Keratinocyte (primary cell): ENCODE measurements around the gene TMEM178A. TPM values are rescaled to one million over a fixed set of nuclear protein-coding genes. Genes with fewer than 3 reads are reported as not detected.

Source experiments
- DNase-seq: peaks from one replicate; pipeline ENCODE4 v3.0.0-alpha.2; 2011; ENCODE audit warnings: low read depth, missing footprints, low spot score
- FAIRE-seq: peaks from 2 replicates; lab custom pipeline; 2011; peaks lifted over from hg19 to GRCh38; lab: Jason Lieb, UNC
- H2AFZ ChIP-seq: 2 replicates; pipeline ENCODE4 v1.6.0; 2012; ENCODE audit warnings: low read length, control low read depth, inconsistent platforms; ENCODE audit not compliant: control insufficient read depth
- H3K27ac ChIP-seq: 2 replicates; pipeline ENCODE4 v1.5.1; 2011; ENCODE audit warnings: low read length; ENCODE audit not compliant: control insufficient read depth, insufficient read depth
- H3K27me3 ChIP-seq: 3 replicates; pipeline ENCODE4 v1.6.0; 2011; ENCODE audit warnings: low read length; ENCODE audit not compliant: control insufficient read depth, insufficient read depth; ENCODE audit errors: extremely low read depth
- H3K36me3 ChIP-seq, 2 experiments: 2 replicates in 1 of 2; 3 replicates in 1 of 2; pipeline ENCODE4 v1.5.1; 2011; ENCODE audit warnings: low read length in 2 of 2, mild to moderate bottlenecking in 1 of 2; ENCODE audit not compliant: control insufficient read depth in 2 of 2, insufficient read depth in 2 of 2; ENCODE audit errors: extremely low read depth in 1 of 2
- H3K4me1 ChIP-seq: 3 replicates; pipeline ENCODE4 v1.5.1; 2011; ENCODE audit warnings: low read length; ENCODE audit not compliant: control insufficient read depth, insufficient read depth; ENCODE audit errors: extremely low read depth
- H3K4me2 ChIP-seq: 3 replicates; pipeline ENCODE4 v1.6.0; 2011; ENCODE audit warnings: low read depth, low read length; ENCODE audit not compliant: control insufficient read depth, insufficient read depth; ENCODE audit errors: extremely low read depth
- H3K4me3 ChIP-seq, 3 experiments: fragments of 200-600 bp in 1 of 3; sonication (generic) in 1 of 3; 2 replicates in 2 of 3; 3 replicates in 1 of 3; pipeline ENCODE4 v1.5.1; 2011 to 2016; ENCODE audit warnings: low read length in 3 of 3, mild to moderate bottlenecking in 3 of 3, control low read depth in 2 of 3, inconsistent platforms in 1 of 3, low read depth in 1 of 3, mixed read lengths in 1 of 3, mixed run types in 1 of 3, moderate library complexity in 1 of 3; ENCODE audit not compliant: control insufficient read depth in 2 of 3, insufficient read depth in 2 of 3; ENCODE audit errors: extremely low read depth in 1 of 3
- H3K79me2 ChIP-seq: 2 replicates; pipeline ENCODE4 v1.6.0; 2012; ENCODE audit warnings: low read length; ENCODE audit not compliant: control insufficient read depth, insufficient read depth
- H3K9ac ChIP-seq: 3 replicates; pipeline ENCODE4 v1.6.0; 2011; ENCODE audit warnings: low read length; ENCODE audit not compliant: control insufficient read depth, insufficient read depth; ENCODE audit errors: extremely low read depth
- H3K9me1 ChIP-seq: 3 replicates; pipeline ENCODE4 v1.6.0; 2011; ENCODE audit warnings: low read length; ENCODE audit not compliant: control insufficient read depth, insufficient read depth; ENCODE audit errors: extremely low read depth
- H3K9me3 ChIP-seq: 2 replicates; pipeline ENCODE4 v1.5.1; 2012; ENCODE audit warnings: low read depth, low read length; ENCODE audit not compliant: control insufficient read depth
- H4K20me1 ChIP-seq: 3 replicates; pipeline ENCODE4 v1.6.0; 2011; ENCODE audit warnings: low read length; ENCODE audit not compliant: control insufficient read depth, insufficient read depth; ENCODE audit errors: extremely low read depth
- EZH2 ChIP-seq: IDR thresholded peaks from one replicate; pipeline ENCODE4 v1.6.1; 2012; ENCODE audit warnings: inconsistent platforms, mild to moderate bottlenecking, low read length, moderate library complexity
- dilution Hi-C: fragments of 300-500 bp; cut with MboI; formaldehyde crosslinking; loops from one replicate; pipeline ENCODE4 v1.7.0; 2020; ENCODE audit warnings: low sequenced_read_pairs; ENCODE audit not compliant: extremely low pct_ligation_motif_present
- polyA plus RNA-seq, 5 experiments: library from polyadenylated mRNA; depleted of rRNA in 3 of 5; stranded (reverse) in 3 of 5; stranded (forward) in 1 of 5; unstranded in 1 of 5; fragments of >200 nt; gene quantifications; 1 replicate in 1 of 5; 2 replicates in 3 of 5; 3 replicates in 1 of 5; pipeline versions ENCODE4 v1.2.1 to v1.2.3, GENCODE V29; 2011 to 2012; ENCODE audit warnings: missing spikeins in 2 of 5, low read depth in 1 of 5, low replicate concordance in 1 of 5
- TF ChIP-seq, protein P1 (sequence below), 3 experiments: IDR thresholded peaks in 1 of 3; conservative IDR thresholded peaks in 1 of 3; optimal IDR thresholded peaks in 1 of 3; 2 replicates in 2 of 3; 3 replicates in 1 of 3; pipeline versions ENCODE3 to v1.5.1; 2011; ENCODE audit warnings: low read length in 3 of 3, mild to moderate bottlenecking in 3 of 3, moderate library complexity in 2 of 3, control low read depth in 1 of 3, inconsistent platforms in 1 of 3; ENCODE audit not compliant: insufficient read depth in 2 of 3; ENCODE audit errors: extremely low read depth in 1 of 3

Gene TMEM178A
- polyA plus RNA-seq, 1 donor (not counting 4 experiments of a cell fraction or from before 2014, with no cell fraction given) = 0.07 TPM

DNA sequence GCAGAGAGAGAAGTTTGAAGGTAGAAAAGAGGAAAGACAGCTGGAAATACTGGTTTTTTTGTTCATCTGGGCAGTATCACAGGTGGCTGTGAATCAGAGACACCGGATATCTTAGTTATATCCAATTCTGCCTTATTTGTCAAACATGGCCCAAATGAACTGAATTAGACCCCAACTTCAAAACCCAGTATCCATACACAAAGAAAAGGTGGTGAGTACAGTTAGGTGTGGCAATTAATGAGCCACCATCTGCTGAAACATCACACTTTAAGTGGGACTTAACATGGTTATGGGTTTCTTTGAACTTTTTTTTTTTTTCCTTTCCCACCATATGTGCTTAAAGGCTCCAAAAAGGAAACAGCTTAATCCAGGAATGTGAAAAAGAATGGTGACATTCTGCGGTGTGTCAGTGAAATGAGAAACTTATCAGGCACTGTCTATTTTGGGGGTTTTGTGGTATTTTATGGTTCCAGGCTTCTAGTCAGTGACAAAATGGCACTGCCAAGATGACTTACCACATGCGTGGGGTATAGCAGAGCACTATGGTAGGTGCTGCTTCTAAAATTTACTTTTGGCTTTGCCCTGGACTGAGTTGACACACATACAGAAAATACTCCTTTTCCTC lies 5.0 kb upstream of the TMEM178A start:
- Histone ChIP-seq H4K20me1 (peaks cover 2% of the 10 kb centered on the region), H3K79me2 (no peaks in the 10 kb centered on the region), H3K9ac (no peak overlapping the region), H3K4me2 (no peak overlapping the region), H3K9me1 (no peaks in the 10 kb centered on the region), H3K27me3 (peaks cover 14% of the 10 kb centered on the region), H3K4me1 (no peaks in the 10 kb centered on the region), H3K27ac (no peak overlapping the region), H3K9me3 (no peaks in the 10 kb centered on the region), H2AFZ (no peak overlapping the region), H3K36me3 (no peaks in the 10 kb centered on the region), H3K4me3 (no peak overlapping the region)
- dilution Hi-C loops = no loop called here
- FAIRE-seq (no peak), DNase-seq (no peak)
- no peak for TF ChIP-seq EZH2
- TF ChIP-seq, protein P1, sequence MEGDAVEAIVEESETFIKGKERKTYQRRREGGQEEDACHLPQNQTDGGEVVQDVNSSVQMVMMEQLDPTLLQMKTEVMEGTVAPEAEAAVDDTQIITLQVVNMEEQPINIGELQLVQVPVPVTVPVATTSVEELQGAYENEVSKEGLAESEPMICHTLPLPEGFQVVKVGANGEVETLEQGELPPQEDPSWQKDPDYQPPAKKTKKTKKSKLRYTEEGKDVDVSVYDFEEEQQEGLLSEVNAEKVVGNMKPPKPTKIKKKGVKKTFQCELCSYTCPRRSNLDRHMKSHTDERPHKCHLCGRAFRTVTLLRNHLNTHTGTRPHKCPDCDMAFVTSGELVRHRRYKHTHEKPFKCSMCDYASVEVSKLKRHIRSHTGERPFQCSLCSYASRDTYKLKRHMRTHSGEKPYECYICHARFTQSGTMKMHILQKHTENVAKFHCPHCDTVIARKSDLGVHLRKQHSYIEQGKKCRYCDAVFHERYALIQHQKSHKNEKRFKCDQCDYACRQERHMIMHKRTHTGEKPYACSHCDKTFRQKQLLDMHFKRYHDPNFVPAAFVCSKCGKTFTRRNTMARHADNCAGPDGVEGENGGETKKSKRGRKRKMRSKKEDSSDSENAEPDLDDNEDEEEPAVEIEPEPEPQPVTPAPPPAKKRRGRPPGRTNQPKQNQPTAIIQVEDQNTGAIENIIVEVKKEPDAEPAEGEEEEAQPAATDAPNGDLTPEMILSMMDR (optimal IDR thresholded peaks at IDR 0.05 in 1 of 3, IDR thresholded peaks at IDR 0.05 in 1 of 3, conservative IDR thresholded peaks at IDR 0.05 in 1 of 3; ENCODE audit: extremely low read depth in 1 of 3, insufficient read depth in 2 of 3, low read length in 3 of 3) = no peak

DNA sequence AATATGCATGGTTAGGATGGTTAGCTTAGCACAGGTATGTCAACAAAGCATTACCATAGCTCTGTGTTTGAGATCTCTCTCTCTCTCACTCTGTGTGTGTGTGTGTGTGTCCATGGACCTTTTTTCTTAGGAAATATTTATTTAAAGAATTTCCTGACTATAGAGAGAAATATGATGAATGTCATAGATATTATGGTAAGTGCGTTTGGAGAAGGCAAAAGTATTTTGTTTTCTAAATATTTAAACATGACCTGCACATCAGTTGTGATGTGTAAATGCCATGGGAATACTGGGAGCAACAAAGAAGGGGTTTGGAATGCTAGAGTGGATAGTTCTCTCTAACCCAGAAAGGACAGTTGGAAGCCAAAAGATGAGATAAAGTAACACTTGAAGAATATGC lies 3.9 kb upstream of the TMEM178A start:
- TF ChIP-seq, protein P1 (optimal IDR thresholded peaks at IDR 0.05 in 1 of 3, IDR thresholded peaks at IDR 0.05 in 1 of 3, conservative IDR thresholded peaks at IDR 0.05 in 1 of 3; ENCODE audit: extremely low read depth in 1 of 3, insufficient read depth in 2 of 3, low read length in 3 of 3) = no peak
- TF ChIP-seq EZH2 = no peak

More for the DNA sequence above, 3.9 kb upstream of the TMEM178A start:
- no peaks in the 10 kb centered on the region for H3K36me3 ChIP-seq
- H3K9me3 ChIP-seq = no peaks in the 10 kb centered on the region
- no peak overlapping the region for H3K27ac ChIP-seq
- no peaks in the 10 kb centered on the region for H3K79me2 ChIP-seq
- H3K4me2 ChIP-seq = no peak overlapping the region
- H3K4me3 ChIP-seq = no peak overlapping the region
- H3K9me1 ChIP-seq = no peaks in the 10 kb centered on the region
- no peak overlapping the region for H3K9ac ChIP-seq
- peaks cover 4% of the 10 kb centered on the region for H4K20me1 ChIP-seq
- dilution Hi-C loops = no loop called here
- DNase-seq (no peak), FAIRE-seq (no peak)
- peaks cover 25% of the 10 kb centered on the region for H3K27me3 ChIP-seq
- H2AFZ ChIP-seq = no peak overlapping the region
- H3K4me1 ChIP-seq = no peaks in the 10 kb centered on the region
